DND-41 (cell line): ENCODE results near the gene GPR63.

Experiments
- CTCF ChIP-seq: IDR thresholded peaks from 2 replicates; pipeline ENCODE4 v1.5.1; 2012; ENCODE audit warnings: borderline replicate concordance, low read length, moderate library complexity, mild to moderate bottlenecking; ENCODE audit not compliant: poor library complexity, severe bottlenecking; ENCODE audit errors: extremely low read depth
- EZH2 ChIP-seq: IDR thresholded peaks from 3 replicates; pipeline ENCODE4 v1.6.1; 2012; ENCODE audit warnings: borderline replicate concordance, low read depth, mild to moderate bottlenecking, moderate library complexity, low read length, inconsistent platforms; ENCODE audit not compliant: severe bottlenecking

- no peak for TF ChIP-seq CTCF
- TF ChIP-seq EZH2 = no peak
Observed at GRCh38 chr6:96781557-96781956, 55.7 kb downstream of the GPR63 start.
